GM20431 (cell line): Measurements from ENCODE around the gene ALDOB.

ENCODE experiments used
- in situ Hi-C: fragments of 300-500 bp; cut with MseI, MboI; formaldehyde crosslinking; loops from one replicate; pipeline ENCODE4 v1.15.0; 2020; ENCODE audit warnings: low sequenced_read_pairs; ENCODE audit not compliant: unreplicated experiment

ALDOB gene

DNA sequence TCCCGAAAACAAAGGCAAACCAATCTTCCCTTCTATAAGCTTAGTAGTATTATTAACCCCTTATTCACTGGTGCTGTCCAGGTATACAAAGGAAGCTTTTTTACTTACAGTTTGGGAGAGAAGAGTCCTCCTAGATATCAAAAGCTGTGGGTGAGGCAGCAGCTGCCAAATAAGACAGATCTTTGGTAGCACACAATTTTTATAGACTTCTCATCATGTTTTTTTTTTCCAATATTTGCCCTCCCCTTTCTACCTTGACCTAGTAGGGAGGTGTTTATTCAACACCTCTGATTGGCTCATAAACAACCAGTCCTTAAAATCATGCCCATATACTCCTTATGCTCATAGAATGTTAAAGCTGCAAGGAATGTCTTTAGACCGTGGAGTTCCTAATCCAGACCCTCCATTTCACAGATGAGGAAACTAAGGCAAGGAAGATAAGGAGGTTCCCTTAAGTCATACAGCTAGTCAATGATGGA lies at the start of gene ALDOB:
Gene ALDOB, minus strand, starts transcription at position 174 of the 479 bp plus-strand sequence. CDS start 4,887 bp downstream, outside the sequence.
- in situ Hi-C loops, result no loop called here

- in situ Hi-C loops, result no loop called here
Measured at GRCh38 chr9:101484046-101484445, 48.5 kb upstream of the ALDOB start.

DNA sequence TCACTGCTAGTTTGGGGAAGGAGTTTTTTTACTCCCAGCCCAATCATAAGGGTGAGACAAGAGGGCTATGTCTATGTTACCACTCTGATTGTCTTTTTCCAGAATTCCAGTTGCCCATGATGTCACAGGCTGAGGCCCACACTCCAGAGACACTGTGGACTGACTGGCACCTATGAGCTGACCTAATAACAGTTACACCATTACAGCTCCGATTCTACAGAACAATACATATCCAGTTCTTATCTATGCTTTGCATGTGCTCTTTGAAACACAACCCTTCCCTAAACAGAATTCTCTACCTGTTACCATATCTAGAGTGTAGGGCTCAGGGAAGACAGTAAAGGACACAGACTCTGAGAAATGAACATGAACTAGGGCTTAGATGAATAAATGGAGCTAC lies 45.7 kb upstream of the ALDOB start:
- in situ Hi-C loops, result no loop called here

DNA sequence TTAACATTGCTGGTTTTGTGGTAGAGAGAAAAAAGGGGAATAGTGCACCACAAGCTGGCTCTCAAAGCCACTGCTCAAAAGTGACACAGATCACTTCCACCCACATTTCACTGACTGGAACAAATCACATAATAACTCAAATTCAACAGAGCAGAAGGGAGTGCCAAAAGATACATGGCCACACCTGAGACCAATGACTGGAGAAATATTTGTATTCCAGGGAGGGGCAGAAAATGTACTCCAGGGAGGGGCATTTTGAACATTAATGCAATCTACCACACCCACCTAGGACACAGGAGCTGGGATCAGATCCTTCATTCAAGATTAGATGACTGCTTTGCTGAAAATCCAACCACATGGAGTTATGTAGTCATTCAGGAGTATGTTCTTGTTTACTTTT lies 44.8 kb upstream of the ALDOB start:
- in situ Hi-C loops, result no loop called here

DNA sequence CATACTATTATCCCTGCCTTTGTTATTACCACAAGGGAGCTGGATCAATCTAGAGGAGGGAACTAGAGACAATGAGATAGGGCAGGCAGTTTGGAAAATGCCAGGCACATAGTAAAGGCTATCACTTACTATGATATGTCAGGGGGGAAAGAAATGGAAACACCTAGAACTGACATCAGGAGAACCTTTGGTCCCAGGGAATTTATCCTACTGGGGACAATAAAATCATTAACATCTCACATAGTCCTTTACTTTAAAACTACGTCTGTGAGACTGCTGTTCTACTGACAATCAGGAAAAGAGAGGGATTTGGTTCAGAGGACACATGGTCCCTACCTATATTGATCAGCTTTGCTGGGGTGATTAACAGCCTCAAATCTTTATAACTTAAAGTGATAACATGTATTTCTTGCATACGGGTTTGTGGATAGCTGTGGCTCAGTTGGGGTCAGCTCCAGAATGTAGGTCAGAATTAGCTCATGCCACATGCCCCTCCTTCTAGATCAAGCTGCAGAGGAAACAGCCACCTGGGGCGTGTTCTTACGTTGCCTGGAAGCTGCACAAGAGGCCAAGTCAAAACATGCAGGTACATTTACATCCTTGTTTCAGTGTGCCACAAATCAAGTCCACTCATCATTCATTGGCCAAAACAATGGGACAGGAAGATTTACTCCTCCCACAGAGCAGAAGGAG lies 43.9 kb upstream of the ALDOB start:
- in situ Hi-C loops, result no loop called here

DNA sequence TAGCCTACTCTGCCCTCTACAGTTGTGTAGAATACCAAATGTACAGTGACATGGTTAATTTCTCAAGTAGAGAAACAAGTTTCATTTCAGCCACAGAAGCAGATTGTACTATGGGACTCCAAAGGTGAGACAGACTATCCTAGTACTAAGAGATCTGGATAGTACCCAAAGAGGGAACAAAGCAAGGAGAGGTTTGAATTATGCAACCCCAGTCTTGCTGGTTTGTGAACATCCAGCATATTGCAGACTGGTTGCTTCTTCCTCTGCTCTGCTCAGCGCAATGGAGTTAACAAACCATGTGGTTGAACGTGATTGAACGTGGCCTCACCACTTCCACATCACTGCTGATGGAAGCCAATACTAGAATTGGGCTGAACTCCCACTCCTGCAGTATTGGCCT lies 43.3 kb upstream of the ALDOB start:
- in situ Hi-C loops, result no loop called here

GRCh38 chr9:101478444-101478843 lies 42.9 kb upstream of the ALDOB start:
- in situ Hi-C loops, result no loop called here

- in situ Hi-C loops, result no loop called here
Measured at GRCh38 chr9:101477736-101478135, 42.2 kb upstream of the ALDOB start.

- in situ Hi-C loops, result no loop called here
Measured at GRCh38 chr9:101477214-101477613, 41.6 kb upstream of the ALDOB start.

DNA sequence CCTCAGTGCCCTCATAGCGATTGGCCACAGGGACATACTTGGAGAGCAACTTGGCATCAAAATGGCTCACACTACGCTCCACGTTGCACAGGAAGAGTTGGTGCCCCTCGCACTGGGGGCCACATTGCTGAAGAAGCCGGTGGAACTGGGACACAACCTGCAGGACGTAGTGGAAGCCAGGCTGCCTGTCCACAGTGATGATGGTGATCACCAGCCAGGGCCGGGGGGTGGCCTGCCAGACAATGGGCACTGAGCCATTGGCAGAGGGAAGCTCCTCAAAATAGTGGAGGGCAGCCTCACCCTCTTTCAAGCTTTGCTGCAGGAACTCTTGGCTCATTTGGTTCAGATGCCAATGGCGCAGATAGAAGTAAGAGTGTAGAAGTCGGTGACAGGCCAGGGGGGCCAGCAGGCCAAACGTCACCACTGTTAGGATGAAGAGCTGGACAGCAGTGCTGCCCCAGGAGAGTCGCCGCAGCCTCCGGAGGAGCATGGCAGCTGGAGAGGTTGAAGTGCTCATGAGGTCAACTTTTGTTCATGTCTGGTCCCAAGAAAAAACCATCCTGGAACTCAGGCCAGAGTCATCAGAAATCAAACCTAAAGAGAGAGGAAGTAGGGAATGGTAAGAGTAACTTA lies 41.1 kb upstream of the ALDOB start:
- in situ Hi-C loops, result no loop called here

DNA sequence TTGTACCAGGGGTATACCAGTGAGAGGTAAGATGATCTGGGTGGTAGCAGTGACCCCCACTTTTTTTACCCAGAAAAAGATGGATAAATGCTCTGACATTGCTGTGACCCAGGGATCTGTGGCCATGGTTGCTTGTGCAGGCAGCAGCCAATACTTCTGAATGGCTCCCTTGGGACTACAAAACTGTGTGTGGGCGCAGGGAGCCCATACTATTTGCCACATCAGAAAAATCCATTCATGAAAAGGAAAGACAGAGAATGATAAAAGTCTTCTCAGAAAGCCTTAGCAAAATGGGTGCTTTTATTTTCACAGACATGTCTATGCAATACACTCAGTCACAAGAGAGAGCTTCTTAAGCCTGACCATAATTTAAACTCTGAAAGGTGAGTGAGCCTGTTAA lies 37.3 kb upstream of the ALDOB start:
- in situ Hi-C loops, result no loop called here

DNA sequence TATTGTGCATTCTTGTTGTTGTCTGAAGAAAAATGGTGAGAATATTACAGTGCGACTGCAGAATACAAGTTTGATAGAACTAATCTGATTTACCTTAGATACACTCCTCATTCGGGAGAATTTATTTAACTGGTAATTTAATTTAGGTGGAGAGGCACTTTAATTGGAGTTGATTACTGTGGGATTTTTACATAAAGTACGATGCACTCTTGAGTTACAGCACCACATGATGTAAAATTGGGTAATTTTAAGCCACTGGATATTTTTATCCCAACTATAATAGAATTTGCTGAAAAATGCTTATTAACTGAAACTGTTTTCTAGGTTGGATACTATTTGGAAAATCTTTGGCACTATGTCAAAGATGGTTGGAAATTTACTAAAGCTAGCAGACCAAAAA lies 35.4 kb upstream of the ALDOB start:
- in situ Hi-C loops, result no loop called here

GRCh38 chr9:101470021-101470420 lies 34.4 kb upstream of the ALDOB start:
- in situ Hi-C loops, result no loop called here

- in situ Hi-C loops, result no loop called here
Measured at GRCh38 chr9:101469026-101469425, 33.5 kb upstream of the ALDOB start.

DNA sequence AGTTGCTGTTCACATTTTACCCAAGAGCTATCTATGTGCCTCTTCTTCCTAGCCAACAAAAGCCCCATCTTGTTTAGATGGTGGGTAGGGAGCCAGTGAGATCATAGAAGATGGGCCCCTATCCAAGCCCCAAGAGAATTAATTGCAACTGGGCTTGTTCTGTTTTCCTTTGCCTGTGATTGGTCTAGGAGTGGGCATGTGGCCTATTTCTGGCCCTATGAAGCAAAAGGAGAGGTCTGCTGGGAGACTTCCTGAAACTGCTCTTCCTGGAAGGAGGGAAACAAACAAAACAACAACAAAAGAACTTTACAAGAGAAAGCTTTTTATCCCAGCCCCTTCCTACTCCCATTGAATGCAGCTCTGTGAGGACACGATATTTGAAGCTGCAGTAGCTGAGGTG lies 32.5 kb upstream of the ALDOB start:
- in situ Hi-C loops, result no loop called here

GRCh38 chr9:101467690-101468089 lies 32.1 kb upstream of the ALDOB start:
- in situ Hi-C loops, result no loop called here

DNA sequence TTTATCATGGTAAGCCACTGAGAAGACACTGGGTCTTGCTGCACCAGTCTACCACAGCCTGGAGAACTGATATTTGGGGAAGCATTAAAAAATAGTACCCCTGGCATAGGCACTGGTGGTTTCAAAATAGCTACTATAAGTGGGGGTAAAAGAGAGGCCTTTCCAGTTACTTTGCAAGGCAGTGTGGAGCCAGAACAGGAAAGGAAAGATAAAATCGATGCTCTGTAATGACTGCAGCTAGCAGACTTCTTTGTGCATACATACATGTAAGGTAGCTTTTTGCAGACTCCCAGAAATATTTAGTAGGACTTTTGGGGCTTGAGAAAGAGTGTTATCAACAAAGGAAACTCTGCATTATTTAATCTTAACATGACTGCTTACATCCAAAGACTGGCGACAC lies 31.3 kb upstream of the ALDOB start:
- in situ Hi-C loops, result no loop called here

DNA sequence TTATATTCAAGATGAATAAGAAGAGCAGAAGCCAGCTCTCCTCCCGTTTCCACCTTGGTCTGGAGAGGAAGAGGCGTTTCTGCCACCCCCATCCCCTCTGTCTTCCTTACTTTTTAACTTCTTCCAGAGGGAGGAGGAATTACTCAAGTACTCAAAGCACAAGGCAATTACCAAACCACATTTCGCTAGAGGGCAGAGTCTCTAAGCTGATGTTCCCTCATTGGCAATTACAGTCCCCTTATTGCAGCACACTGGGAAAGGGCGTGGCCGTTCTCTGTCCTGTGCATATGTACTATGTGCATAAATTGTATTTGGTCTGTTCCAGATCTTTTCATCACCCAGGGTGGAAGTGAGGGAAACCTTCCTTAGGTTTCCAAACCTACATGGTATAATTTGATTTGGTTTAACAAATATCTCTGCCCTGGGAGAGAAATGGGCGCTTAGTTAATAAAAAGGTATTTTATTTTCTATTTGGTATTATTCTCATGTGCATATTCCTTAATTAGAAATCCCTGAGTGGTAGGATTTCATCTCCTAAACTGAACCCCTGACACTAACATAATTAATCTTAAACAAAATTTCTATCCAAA lies 29.8 kb upstream of the ALDOB start:
- in situ Hi-C loops, result no loop called here

DNA sequence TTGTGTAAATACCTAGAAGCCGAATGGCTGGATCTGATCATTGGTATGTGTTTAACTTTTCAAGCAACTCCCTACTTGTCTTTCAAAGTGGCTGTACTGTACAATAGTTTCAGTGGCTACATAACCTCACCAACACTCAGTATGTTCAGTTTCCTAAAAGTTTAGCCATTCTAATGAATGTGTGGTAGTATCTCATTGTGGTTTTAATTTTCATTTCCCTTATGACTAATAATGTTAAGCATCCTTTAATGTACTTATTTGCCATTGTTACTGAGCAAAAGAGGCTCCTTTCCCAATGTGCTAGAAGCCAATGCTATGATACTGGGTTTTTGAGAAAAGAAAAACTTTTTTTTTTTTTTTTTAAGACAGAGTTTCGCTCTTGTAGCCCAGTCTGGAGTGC lies 27.8 kb upstream of the ALDOB start:
- in situ Hi-C loops, result no loop called here

- in situ Hi-C loops, result no loop called here
Measured at GRCh38 chr9:101462558-101462957, 27.0 kb upstream of the ALDOB start.

GRCh38 chr9:101460965-101461364 lies 25.4 kb upstream of the ALDOB start:
- in situ Hi-C loops, result no loop called here
